Spleen (tissue), 7 donors: ENCODE data around the gene CYLD.

ENCODE experiments used
- CTCF ChIP-seq, 11 experiments: fragments of 200-600 bp in 7 of 11; fragments of 450-650 bp in 4 of 11; sonication (generic) in 4 of 11; IDR thresholded peaks in 8 of 11; conservative IDR thresholded peaks in 3 of 11; 1 replicate in 7 of 11; 2 replicates in 4 of 11; pipeline versions ENCODE4 v1.4.0 to v1.8.0; 2016 to 2021; ENCODE audit warnings: antibody characterized with exemption in 11 of 11, inconsistent platforms in 4 of 11, mild to moderate bottlenecking in 1 of 11
- POLR2A ChIP-seq, 3 donors: fragments of 450-650 bp; IDR thresholded peaks; one replicate each; pipeline ENCODE4 v1.5.1; 2017; ENCODE audit warnings: antibody characterized with exemption in 3 of 3, mild to moderate bottlenecking in 1 of 3
- POLR2AphosphoS5 ChIP-seq, 3 donors: sonication (generic); formaldehyde crosslinking; IDR thresholded peaks; one replicate each; pipeline ENCODE4 v1.5.1; 2017; ENCODE audit warnings: antibody characterized with exemption in 3 of 3
- donor health status: DM: no; HTN: no; CAD: no; lungs with moderate emphysema.
- donor health status: DM: no; HTN: no; CAD: no.
- donor health status: DM: no; HTN: no; CAD: no.

GRCh38 chr16:50839356-50839755 lies 97.5 kb downstream of the CYLD start:
- TF ChIP-seq CTCF (IDR thresholded peaks at IDR 0.05 in 8 of 11, conservative IDR thresholded peaks at IDR 0.05 in 3 of 11), result no peak
- no peak for TF ChIP-seq POLR2AphosphoS5 (IDR thresholded peaks at IDR 0.05)
- TF ChIP-seq POLR2A (IDR thresholded peaks at IDR 0.05), result no peak
